GM04503 (cell line): Measurements from ENCODE around the gene TUT7.
"Not testable (repeated sequence)": the region's sequence is repeated elsewhere in the genome, so short reads cannot be mapped to it uniquely, and the experiment has no call there.

ENCODE experiments used
- DNase-seq: peaks from one replicate; pipeline ENCODE4 v3.0.0-alpha.2; 2012; ENCODE audit warnings: low read depth

TUT7 gene

GRCh38 chr9:86300701-86301100 lies 53.5 kb downstream of the TUT7 start:
- no peak for DNase-seq

GRCh38 chr9:86298873-86299272 lies 55.3 kb downstream of the TUT7 start:
- no peak for DNase-seq

GRCh38 chr9:86290341-86290740 lies 63.9 kb downstream of the TUT7 start:
- not testable (repeated sequence) for DNase-seq

DNA sequence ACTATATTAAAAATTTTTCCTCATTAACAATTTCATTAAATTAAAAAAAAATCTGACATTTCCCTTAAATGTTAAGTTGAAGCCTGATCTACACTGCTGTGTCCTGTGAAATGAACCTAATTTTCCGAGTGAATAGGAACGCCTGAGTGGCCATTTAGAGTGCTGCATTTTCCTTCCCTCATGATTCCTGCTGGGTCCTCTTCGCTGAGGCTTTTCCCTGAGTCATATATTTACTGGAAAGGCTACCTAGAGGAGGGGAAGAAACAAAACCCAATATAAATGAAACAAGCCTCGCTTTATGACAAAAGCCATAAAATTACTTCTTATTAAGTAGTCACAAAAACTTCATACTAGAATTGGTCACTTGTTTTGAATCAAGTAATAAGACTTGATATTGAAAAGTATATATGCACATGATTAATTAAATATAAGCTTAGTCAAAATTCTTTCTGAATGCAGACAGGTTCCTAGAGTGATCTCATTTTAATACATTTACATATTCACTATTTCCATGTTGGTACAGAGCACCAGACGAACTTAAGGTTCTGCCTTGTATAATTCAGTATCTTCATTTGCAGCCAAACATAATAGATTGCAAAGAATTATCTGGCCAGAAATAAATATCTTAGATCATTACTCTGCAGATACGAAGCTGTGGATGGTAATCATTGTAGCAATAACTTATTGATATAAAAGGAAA lies 65.6 kb downstream of the TUT7 start:
- DNase-seq, result no peak

DNA sequence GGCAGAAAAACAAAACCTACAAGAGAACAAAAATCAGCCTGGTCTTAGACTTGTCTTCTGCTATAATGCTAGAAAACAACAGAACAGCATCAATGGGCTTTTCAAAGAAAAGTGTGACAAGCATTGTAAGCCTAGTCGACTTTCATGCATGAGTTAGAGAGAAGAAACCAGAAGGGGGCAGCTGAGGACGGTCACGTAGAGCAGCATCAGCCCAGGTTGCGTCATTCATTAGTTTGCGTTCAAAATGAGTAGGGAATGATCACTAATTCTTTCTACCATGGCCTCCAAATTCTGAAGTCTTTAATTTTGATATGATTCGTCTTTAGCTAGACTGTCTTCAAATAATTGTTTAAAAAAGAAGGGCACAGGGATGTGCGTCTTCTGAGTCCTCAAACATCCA lies 67.2 kb downstream of the TUT7 start:
- DNase-seq, result no peak

DNA sequence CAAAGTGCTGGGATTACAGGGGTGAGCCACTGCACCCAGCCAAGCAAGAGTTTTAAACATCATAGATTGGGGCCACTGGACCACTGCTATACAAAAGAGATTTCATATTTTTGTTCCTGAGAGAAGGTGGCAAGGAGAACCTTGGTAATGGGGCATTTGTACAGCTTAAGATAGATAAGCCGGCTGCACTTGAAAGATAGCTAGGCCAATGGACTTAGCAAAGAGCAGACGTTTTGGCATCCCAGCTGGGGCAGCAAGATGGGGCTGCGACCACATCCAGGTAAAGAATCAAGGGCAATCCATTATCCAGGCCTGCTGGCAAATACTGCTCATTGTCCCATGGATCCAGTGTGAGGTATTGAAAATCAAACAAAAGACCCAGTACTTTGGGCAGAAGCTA lies 67.9 kb downstream of the TUT7 start:
- no peak for DNase-seq

DNA sequence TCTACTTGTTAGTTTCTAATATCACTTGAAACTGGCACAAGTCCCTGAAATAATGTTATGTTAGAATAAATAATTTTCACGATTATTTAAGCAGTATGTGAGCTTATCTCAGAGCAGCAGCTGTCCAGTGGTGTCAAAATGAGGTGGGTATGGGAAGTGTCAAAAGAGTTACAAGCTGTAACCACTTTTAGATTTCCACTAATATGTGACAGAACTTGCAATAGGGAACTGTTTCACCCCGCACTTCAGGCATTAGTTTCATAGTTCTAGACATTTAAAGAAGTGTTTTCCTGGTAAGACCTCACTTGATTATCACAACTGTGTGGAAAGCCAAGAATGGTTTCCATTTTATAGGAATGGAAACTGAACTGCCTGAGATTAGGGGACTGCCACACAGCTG lies 68.9 kb downstream of the TUT7 start:
- DNase-seq, result no peak

GRCh38 chr9:86282979-86283535 lies 71.2 kb downstream of the TUT7 start:
- DNase-seq, result peak; percentile 80

GRCh38 chr9:86282077-86282978 lies 71.9 kb downstream of the TUT7 start, which contains the start of gene ISCA1:
TSS of gene ISCA1 (minus strand) at chr9:86282538. CDS start at chr9:86282458, 80 bp downstream.
- DNase-seq, result peak; percentile 49

GRCh38 chr9:86281593-86282076 lies 72.6 kb downstream of the TUT7 start:
- no peak for DNase-seq

DNA sequence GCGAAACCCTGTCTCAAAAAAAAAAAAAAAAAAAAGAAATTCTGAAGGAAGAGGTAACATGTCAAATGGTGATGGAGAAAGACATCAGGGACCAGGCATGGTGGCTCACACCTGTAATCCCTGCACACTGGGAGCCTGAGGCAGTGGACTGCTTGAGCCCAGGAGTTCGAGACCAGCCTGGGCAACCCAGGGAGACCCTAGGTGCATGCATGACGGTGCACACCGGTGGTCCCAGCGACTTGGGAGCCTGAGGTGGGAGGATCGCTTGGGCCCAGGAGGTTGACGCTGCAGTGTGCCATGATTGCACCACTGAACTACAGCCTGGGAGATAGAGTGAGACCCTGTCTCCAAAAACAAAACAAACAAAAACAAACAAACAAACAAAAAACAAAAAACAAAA lies 73.6 kb downstream of the TUT7 start:
- DNase-seq, result no peak

DNA sequence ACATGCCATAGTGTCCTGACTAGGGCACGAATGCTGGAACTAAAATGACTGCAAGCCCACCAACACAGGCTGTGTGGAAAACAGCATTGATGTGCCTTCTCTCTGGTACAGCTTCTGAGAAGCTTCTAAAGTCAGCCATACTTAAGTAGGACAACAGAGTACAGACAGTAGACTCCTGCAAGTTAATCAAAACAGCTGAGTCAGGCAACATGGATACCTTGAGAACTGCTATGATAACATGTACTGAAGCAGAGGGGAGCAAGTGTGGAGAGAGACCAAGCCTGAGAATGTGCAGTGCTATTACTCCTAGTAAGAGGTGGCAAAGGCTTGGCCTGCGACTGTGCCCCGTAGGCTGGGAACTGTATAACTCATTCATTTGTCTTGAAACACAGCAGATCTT lies 74.4 kb downstream of the TUT7 start:
- no peak for DNase-seq

- no peak for DNase-seq
Observed at GRCh38 chr9:86277072-86277471, 77.1 kb downstream of the TUT7 start.

- DNase-seq, result no peak
Observed at GRCh38 chr9:86275962-86276361, 78.2 kb downstream of the TUT7 start.

GRCh38 chr9:86274821-86275643 lies 79.2 kb downstream of the TUT7 start:
- DNase-seq, result no peak

DNA sequence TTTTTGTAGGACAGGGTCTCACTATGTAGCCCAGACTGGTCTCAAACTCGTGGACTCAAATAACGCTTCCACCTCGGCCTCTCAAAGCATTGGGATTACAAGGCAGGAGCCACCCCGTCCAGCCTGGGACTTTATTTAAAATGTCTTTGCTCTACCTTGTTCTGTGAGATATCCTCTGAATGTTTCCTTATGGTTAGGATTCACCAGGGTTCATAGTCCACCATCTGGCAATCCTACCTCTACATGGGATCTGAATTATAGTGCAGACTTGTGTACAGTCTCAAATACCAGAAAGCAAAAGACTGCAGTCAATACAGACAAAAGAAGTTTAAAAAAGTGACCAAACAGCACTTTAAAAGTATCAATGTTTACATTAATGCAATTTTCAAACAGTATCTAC lies 82.0 kb downstream of the TUT7 start:
- no peak for DNase-seq

- DNase-seq, result no peak
Observed at GRCh38 chr9:86263876-86264275, 90.3 kb downstream of the TUT7 start.

DNA sequence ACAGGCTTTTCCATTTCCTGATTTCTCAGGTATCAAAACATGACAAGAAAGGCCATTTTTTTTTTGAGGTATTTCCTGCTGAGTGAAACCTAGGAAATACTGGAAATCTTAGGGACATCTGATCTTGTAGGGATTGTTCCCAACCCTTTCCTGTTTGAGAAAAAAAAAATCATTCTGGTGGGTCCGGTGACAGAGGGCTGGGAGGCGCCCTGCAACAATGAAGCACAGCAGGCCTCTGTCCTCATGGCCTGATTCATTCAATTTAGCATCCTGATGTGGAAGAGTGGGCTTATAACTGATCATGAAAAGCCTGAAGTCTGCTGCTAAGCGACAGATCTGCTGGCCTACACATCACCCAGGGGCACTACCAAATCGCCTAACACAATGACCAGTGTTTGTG lies 91.7 kb downstream of the TUT7 start:
- DNase-seq, result no peak

- no peak for DNase-seq
Observed at GRCh38 chr9:86259557-86259956, 94.7 kb downstream of the TUT7 start, which contains the start of gene C9orf153. TSS of gene C9orf153 (minus strand) at chr9:86259657. CDS start at chr9:86229603, 30,054 bp downstream.

- DNase-seq, result no peak
Observed at GRCh38 chr9:86257391-86257790, 96.8 kb downstream of the TUT7 start.

DNA sequence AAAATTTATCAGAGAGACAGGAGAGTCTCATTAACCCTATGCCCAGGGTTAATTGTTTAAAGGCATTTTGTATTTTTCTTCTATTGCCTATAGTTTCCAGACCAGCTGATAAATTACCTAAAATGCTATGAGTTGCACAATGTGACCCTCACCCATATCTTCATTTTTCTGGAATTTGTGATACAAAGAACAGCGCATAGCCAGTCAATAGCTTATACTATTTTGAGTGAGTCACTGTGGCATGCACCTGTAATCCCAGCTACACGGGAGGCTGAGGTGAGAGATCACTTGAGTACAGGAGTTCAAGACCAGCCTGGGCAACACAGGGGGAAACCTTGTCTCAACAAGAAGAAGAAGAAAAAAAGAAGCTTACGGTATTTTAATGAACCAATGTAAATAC lies 97.6 kb downstream of the TUT7 start:
- no peak for DNase-seq

DNA sequence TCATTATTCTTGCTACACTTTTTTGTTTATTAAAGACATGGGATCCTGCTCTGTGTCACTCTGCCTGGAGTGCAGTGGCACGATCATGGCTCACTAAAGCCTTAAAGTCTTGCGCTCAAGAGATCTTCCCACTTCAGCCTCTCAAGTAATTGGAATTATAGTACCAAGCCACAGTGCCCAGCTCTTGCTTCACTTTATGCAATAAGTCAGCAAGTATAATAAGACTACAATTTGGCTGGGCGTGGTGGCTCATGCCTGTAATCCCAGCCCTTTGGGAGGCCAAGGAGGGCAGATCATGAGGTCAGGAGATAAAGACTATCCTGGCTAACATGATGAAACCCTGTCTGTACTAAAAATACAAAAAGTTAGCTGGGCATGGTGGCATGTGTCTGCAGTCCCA lies 100.6 kb downstream of the TUT7 start:
- DNase-seq, result no peak
